Measurements from ENCODE around the gene NUP93.
A peak's percentile ranks its signal among the peaks of the same experiment; 100 is the strongest.

Gene NUP93

GRCh38 chr16:56729735-56730662, at the start of gene NUP93:
Gene NUP93 (plus strand): TSS chr16:56730129. CDS start chr16:56748248, 18,119 bp downstream.
- DNase-seq: peak; percentile 69

GRCh38 chr16:56681939-56682702, 47.8 kb upstream of the NUP93 start, which contains the start of gene MT1X:
Gene MT1X (plus strand): TSS chr16:56682470. CDS start chr16:56682541, 71 bp downstream.
- peak; percentile 83 for DNase-seq

- DNase-seq: no peak
Observed at GRCh38 chr16:56682703-56683397, 47.1 kb upstream of the NUP93 start.

- no peak for DNase-seq
Observed at GRCh38 chr16:56683424-56684172, 46.3 kb upstream of the NUP93 start.

GRCh38 chr16:56684256-56684925, 45.5 kb upstream of the NUP93 start:
- no peak for DNase-seq

- no peak for DNase-seq
Observed at GRCh38 chr16:56684926-56685590, 44.9 kb upstream of the NUP93 start.

GRCh38 chr16:56686758-56687157, 43.2 kb upstream of the NUP93 start:
- DNase-seq: no peak

- no peak for DNase-seq
Observed at GRCh38 chr16:56688762-56689161, 41.2 kb upstream of the NUP93 start.

GRCh38 chr16:56689171-56689570, 40.8 kb upstream of the NUP93 start:
- no peak for DNase-seq

GRCh38 chr16:56690420-56691122, 39.4 kb upstream of the NUP93 start:
- DNase-seq: no peak

- DNase-seq: peak; percentile 38
Observed at GRCh38 chr16:56691885-56692284, 38.0 kb upstream of the NUP93 start.

- DNase-seq: no peak
Observed at GRCh38 chr16:56695246-56695645, 34.7 kb upstream of the NUP93 start.

- no peak for DNase-seq
Observed at GRCh38 chr16:56697456-56698155, 32.3 kb upstream of the NUP93 start.

GRCh38 chr16:56700195-56700594, 29.7 kb upstream of the NUP93 start:
- no peak for DNase-seq

- DNase-seq: no peak
Observed at GRCh38 chr16:56700631-56701030, 29.3 kb upstream of the NUP93 start.

- peak; percentile 54 for DNase-seq
Observed at GRCh38 chr16:56701534-56701933, 28.4 kb upstream of the NUP93 start.

GRCh38 chr16:56702836-56703235, 27.1 kb upstream of the NUP93 start:
- DNase-seq: no peak

GRCh38 chr16:56708525-56709442, 21.1 kb upstream of the NUP93 start:
- no peak for DNase-seq
